Neural progenitor cell (in vitro differentiated cells): ENCODE measurements around the gene ZNF280D. TPM values are rescaled to one million over a fixed set of nuclear protein-coding genes. Genes with fewer than 3 reads are reported as not detected.

Source experiments
- DNase-seq: peaks from one replicate; pipeline ENCODE4 v3.0.0-alpha.2; 2016; ENCODE audit warnings: low spot score
- H2AFZ ChIP-seq: fragments of 200-600 bp; sonication (generic); replicated peaks from 2 replicates; pipeline ENCODE4 v1.6.1; 2016; ENCODE audit warnings: antibody characterized with exemption
- H3F3A ChIP-seq: fragments of 200-600 bp; sonication (generic); 2 replicates; pipeline ENCODE4 v1.6.1; 2016; ENCODE audit warnings: antibody characterized with exemption, low read depth
- H3K27ac ChIP-seq: fragments of 200-600 bp; sonication (generic); 2 replicates; pipeline ENCODE4 v1.5.1; 2016; ENCODE audit warnings: mild to moderate bottlenecking
- H3K27me3 ChIP-seq: fragments of 200-600 bp; sonication (generic); 2 replicates; pipeline ENCODE4 v1.6.1; 2016; ENCODE audit warnings: mild to moderate bottlenecking, moderate library complexity
- H3K36me3 ChIP-seq: fragments of 200-600 bp; sonication (generic); 2 replicates; pipeline ENCODE4 v1.5.1; 2016
- H3K4me1 ChIP-seq: fragments of 200-600 bp; sonication (generic); 2 replicates; pipeline ENCODE4 v1.6.1; 2016; ENCODE audit warnings: mixed run types
- H3K4me2 ChIP-seq: fragments of 200-600 bp; sonication (generic); 2 replicates; pipeline ENCODE4 v1.6.1; 2016
- H3K4me3 ChIP-seq: fragments of 200-600 bp; sonication (generic); 2 replicates; pipeline ENCODE4 v1.5.1; 2016
- H3K79me2 ChIP-seq: fragments of 200-600 bp; sonication (generic); 2 replicates; pipeline ENCODE4 v1.6.1; 2016; ENCODE audit warnings: low read depth
- H3K9ac ChIP-seq: fragments of 200-600 bp; sonication (generic); 2 replicates; pipeline ENCODE4 v1.6.1; 2016
- H3K9me3 ChIP-seq: fragments of 200-600 bp; sonication (generic); 2 replicates; pipeline ENCODE4 v1.5.1; 2016; ENCODE audit warnings: low read depth
- H4K20me1 ChIP-seq: fragments of 200-600 bp; sonication (generic); 2 replicates; pipeline ENCODE4 v1.6.1; 2016; ENCODE audit warnings: low read depth
- H3K27ac Mint-ChIP-seq: 3 replicates; pipeline ENCODE4 v1.8.0; 2021; ENCODE audit warnings: mixed read lengths
- H3K27me3 Mint-ChIP-seq: 2 replicates; pipeline ENCODE4 v1.8.0; 2022; ENCODE audit warnings: low read depth, mild to moderate bottlenecking, inconsistent platforms, moderate library complexity, mixed read lengths; ENCODE audit not compliant: insufficient read depth
- H3K36me3 Mint-ChIP-seq: 3 replicates; pipeline ENCODE4 v1.8.0; 2021; ENCODE audit warnings: mixed read lengths
- H3K4me1 Mint-ChIP-seq: 3 replicates; pipeline ENCODE4 v1.8.0; 2021; ENCODE audit warnings: mixed read lengths
- H3K4me3 Mint-ChIP-seq: 3 replicates; pipeline ENCODE4 v1.8.0; 2021; ENCODE audit warnings: mild to moderate bottlenecking, moderate library complexity, mixed read lengths
- H3K9me3 Mint-ChIP-seq: 3 replicates; pipeline ENCODE4 v1.8.0; 2020; ENCODE audit warnings: mixed read lengths
- CTCF ChIP-seq: fragments of 200-600 bp; sonication (generic); IDR thresholded peaks from 2 replicates; pipeline ENCODE4 v1.5.1; 2017; ENCODE audit warnings: antibody characterized with exemption, mild to moderate bottlenecking
- EZH2 ChIP-seq: fragments of 200-600 bp; sonication (generic); IDR thresholded peaks from 2 replicates; pipeline ENCODE4 v1.6.1; 2017; ENCODE audit warnings: antibody characterized with exemption, mild to moderate bottlenecking, moderate library complexity
- EZH2phosphoT487 ChIP-seq: fragments of 200-600 bp; sonication (generic); IDR thresholded peaks from 2 replicates; pipeline ENCODE4 v1.6.1; 2017; ENCODE audit warnings: antibody characterized with exemption
- total RNA-seq: library from RNA; depleted of rRNA; stranded (reverse); fragments of >200 nt; gene quantifications from 2 replicates; pipeline ENCODE4 v1.2.3, GENCODE V29; 2015; ENCODE audit warnings: low replicate concordance

ZNF280D gene
- total RNA-seq, 1 donor from 2014 or later, result 9.9 TPM

GRCh38 chr15:56677271-56677670 lies 56.0 kb downstream of the ZNF280D start:
- H3K79me2 ChIP-seq, result no peaks in the 10 kb centered on the region
- no peaks in the 10 kb centered on the region for H3K27me3 Mint-ChIP-seq
- H3K27ac Mint-ChIP-seq, result no peak overlapping the region
- no peaks in the 10 kb centered on the region for H3K4me1 Mint-ChIP-seq
- H3K36me3 Mint-ChIP-seq, result no peaks in the 10 kb centered on the region
- no peaks in the 10 kb centered on the region for H3K4me1 ChIP-seq
- H4K20me1 ChIP-seq, result no peaks in the 10 kb centered on the region
- H3K9me3 ChIP-seq, result no peaks in the 10 kb centered on the region
- H3K9ac ChIP-seq, result no peak overlapping the region
- no peaks in the 10 kb centered on the region for H3K9me3 Mint-ChIP-seq
- H3K4me3 Mint-ChIP-seq, result no peak overlapping the region
- no peaks in the 10 kb centered on the region for H3K36me3 ChIP-seq
- no peak overlapping the region for H2AFZ ChIP-seq
- H3K27ac ChIP-seq, result no peak overlapping the region
- no peak overlapping the region for H3K4me3 ChIP-seq
- no peak for DNase-seq
- no peaks in the 10 kb centered on the region for H3F3A ChIP-seq
- no peak for TF ChIP-seq EZH2
- no peak for TF ChIP-seq EZH2phosphoT487
- TF ChIP-seq CTCF, result no peak
- no peak overlapping the region for H3K4me2 ChIP-seq
- no peaks in the 10 kb centered on the region for H3K27me3 ChIP-seq

GRCh38 chr15:56675930-56676329 lies 57.4 kb downstream of the ZNF280D start:
- Mint-ChIP-seq H3K9me3 (no peaks in the 10 kb centered on the region), H3K4me1 (no peaks in the 10 kb centered on the region), H3K27me3 (no peaks in the 10 kb centered on the region), H3K36me3 (no peaks in the 10 kb centered on the region), H3K27ac (no peak overlapping the region), H3K4me3 (no peak overlapping the region)
- Histone ChIP-seq H3K4me3 (no peak overlapping the region), H3K27me3 (no peaks in the 10 kb centered on the region), H3K27ac (no peak overlapping the region), H3K79me2 (no peaks in the 10 kb centered on the region), H3K9me3 (no peaks in the 10 kb centered on the region), H3K9ac (no peak overlapping the region), H3K4me2 (no peak overlapping the region), H4K20me1 (no peaks in the 10 kb centered on the region), H2AFZ (no peak overlapping the region), H3F3A (no peaks in the 10 kb centered on the region), H3K4me1 (no peaks in the 10 kb centered on the region), H3K36me3 (no peaks in the 10 kb centered on the region)
- no peak for TF ChIP-seq EZH2
- TF ChIP-seq EZH2phosphoT487, result no peak
- TF ChIP-seq CTCF, result no peak
- no peak for DNase-seq

GRCh38 chr15:56674857-56675256 lies 58.5 kb downstream of the ZNF280D start:
- H3K36me3 Mint-ChIP-seq, result no peaks in the 10 kb centered on the region
- no peak for DNase-seq
- Histone ChIP-seq H2AFZ (no peak overlapping the region), H4K20me1 (no peaks in the 10 kb centered on the region), H3K9me3 (no peaks in the 10 kb centered on the region), H3K9ac (no peak overlapping the region), H3K79me2 (no peaks in the 10 kb centered on the region), H3K27me3 (no peaks in the 10 kb centered on the region), H3F3A (no peaks in the 10 kb centered on the region), H3K4me2 (no peak overlapping the region), H3K36me3 (no peaks in the 10 kb centered on the region), H3K27ac (no peak overlapping the region), H3K4me3 (no peak overlapping the region), H3K4me1 (no peaks in the 10 kb centered on the region)
- H3K4me1 Mint-ChIP-seq, result no peaks in the 10 kb centered on the region
- no peak overlapping the region for H3K27ac Mint-ChIP-seq
- H3K9me3 Mint-ChIP-seq, result no peaks in the 10 kb centered on the region
- TF ChIP-seq EZH2, result no peak
- H3K27me3 Mint-ChIP-seq, result no peaks in the 10 kb centered on the region
- no peak overlapping the region for H3K4me3 Mint-ChIP-seq

- Mint-ChIP-seq H3K36me3 (no peaks in the 10 kb centered on the region), H3K27ac (no peak overlapping the region), H3K4me1 (no peaks in the 10 kb centered on the region), H3K4me3 (no peak overlapping the region), H3K27me3 (no peaks in the 10 kb centered on the region), H3K9me3 (no peaks in the 10 kb centered on the region)
- no peak for TF ChIP-seq CTCF
- no peak for TF ChIP-seq EZH2phosphoT487
- no peak for TF ChIP-seq EZH2
- H3K4me3 ChIP-seq, result no peak overlapping the region
- DNase-seq, result no peak
- no peaks in the 10 kb centered on the region for H3K36me3 ChIP-seq
- no peaks in the 10 kb centered on the region for H3K79me2 ChIP-seq
- no peaks in the 10 kb centered on the region for H4K20me1 ChIP-seq
- no peak overlapping the region for H3K27ac ChIP-seq
- no peak overlapping the region for H3K4me2 ChIP-seq
- H3K9ac ChIP-seq, result no peak overlapping the region
- no peaks in the 10 kb centered on the region for H3K9me3 ChIP-seq
- H3F3A ChIP-seq, result no peaks in the 10 kb centered on the region
- H3K27me3 ChIP-seq, result no peaks in the 10 kb centered on the region
- no peak overlapping the region for H2AFZ ChIP-seq
- H3K4me1 ChIP-seq, result no peaks in the 10 kb centered on the region
These were observed 60.6 kb downstream of the ZNF280D start for GRCh38 chr15:56672721-56673120.
